Measurements from ENCODE around the gene UBFD1.
"Not testable (repeated sequence)": the region's sequence is repeated elsewhere in the genome, so short reads cannot be mapped to it uniquely, and the experiment has no call there.

The UBFD1 gene

GRCh38 chr16:23527961-23528643, 29.4 kb upstream of the UBFD1 start:
- DNase-seq (ENCODE audit: low read depth in 3 of 3) = no peak

GRCh38 chr16:23528644-23529310, 28.8 kb upstream of the UBFD1 start:
- DNase-seq (ENCODE audit: low read depth in 3 of 3) = no peak

- DNase-seq (ENCODE audit: low read depth in 3 of 3) = no peak
These were observed 27.5 kb upstream of the UBFD1 start for GRCh38 chr16:23530062-23530461.

GRCh38 chr16:23532448-23532847, 25.1 kb upstream of the UBFD1 start:
- DNase-seq (ENCODE audit: low read depth in 3 of 3) = no peak

- DNase-seq (ENCODE audit: low read depth in 3 of 3) = no peak
These were observed 22.4 kb upstream of the UBFD1 start for GRCh38 chr16:23534868-23535860.

- no peak for DNase-seq (ENCODE audit: low read depth in 3 of 3)
These were observed 21.6 kb upstream of the UBFD1 start for GRCh38 chr16:23535901-23536300.

- DNase-seq (ENCODE audit: low read depth in 3 of 3) = no peak
These were observed 20.1 kb upstream of the UBFD1 start for GRCh38 chr16:23537390-23537789.

GRCh38 chr16:23538919-23539278, 18.6 kb upstream of the UBFD1 start:
- no peak for DNase-seq (ENCODE audit: low read depth in 3 of 3)

GRCh38 chr16:23539984-23540816, 17.3 kb upstream of the UBFD1 start:
- DNase-seq (ENCODE audit: low read depth in 3 of 3) = no peak

GRCh38 chr16:23540817-23541178, 16.7 kb upstream of the UBFD1 start:
- not testable (repeated sequence) for DNase-seq (ENCODE audit: low read depth in 3 of 3)

- DNase-seq (ENCODE audit: low read depth in 3 of 3) = no peak
These were observed 13.1 kb upstream of the UBFD1 start for GRCh38 chr16:23544436-23544835.

GRCh38 chr16:23549938-23550337, 7.6 kb upstream of the UBFD1 start:
- DNase-seq (ENCODE audit: low read depth in 3 of 3) = no peak

GRCh38 chr16:23552161-23552560, 5.4 kb upstream of the UBFD1 start:
- no peak for DNase-seq (ENCODE audit: low read depth in 3 of 3)

GRCh38 chr16:23554536-23554935, 3.0 kb upstream of the UBFD1 start:
- no peak for DNase-seq (ENCODE audit: low read depth in 3 of 3)

GRCh38 chr16:23557779-23558702, 514 bp downstream of the UBFD1 start:
- peak in 1 of 3 donors; percentile 4 for DNase-seq (ENCODE audit: low read depth in 3 of 3)

- DNase-seq (ENCODE audit: low read depth in 3 of 3) = no peak
These were observed 4.1 kb downstream of the UBFD1 start for GRCh38 chr16:23561586-23561985.

- DNase-seq (ENCODE audit: low read depth in 3 of 3) = no peak
These were observed 5.0 kb downstream of the UBFD1 start for GRCh38 chr16:23562505-23562904.

- no peak for DNase-seq (ENCODE audit: low read depth in 3 of 3)
These were observed 5.7 kb downstream of the UBFD1 start for GRCh38 chr16:23563186-23563585.

GRCh38 chr16:23564575-23565363, 7.2 kb downstream of the UBFD1 start:
- DNase-seq (ENCODE audit: low read depth in 3 of 3) = no peak

GRCh38 chr16:23566724-23567123, 9.2 kb downstream of the UBFD1 start:
- no peak for DNase-seq (ENCODE audit: low read depth in 3 of 3)

Data from stimulated activated CD4-positive, alpha-beta T cell treated with anti-CD3 and anti-CD28 coated beads, TNF-alpha, amount 100 ng/mL, for 48 hours (primary cell).